K562 (cell line): Measurements from ENCODE around the gene CEND1. TPM values are rescaled to one million over a fixed set of nuclear protein-coding genes. Genes with fewer than 3 reads are reported as not detected.

Source experiments
- CBX8 ChIP-seq: fragments of 200-600 bp; sonication (generic); IDR thresholded peaks from 2 replicates; pipeline ENCODE4 v1.6.1; 2012; ENCODE audit warnings: borderline replicate concordance, mixed run types, low read depth, mild to moderate bottlenecking, moderate library complexity, mixed read lengths, low read length, control low read depth, inconsistent platforms; ENCODE audit not compliant: poor library complexity, severe bottlenecking; ENCODE audit errors: extremely low read depth
- FOXP1 ChIP-seq: sonication (generic); formaldehyde crosslinking; IDR thresholded peaks from 2 replicates; pipeline ENCODE4 v1.8.0; 2022; ENCODE audit warnings: mild to moderate bottlenecking, missing genetic modification reagents
- GTF2F1 ChIP-seq: IDR thresholded peaks from 2 replicates; pipeline ENCODE4 v1.6.1; 2011; ENCODE audit warnings: low read depth, low read length, improper control_type of control experiment
- JUNB ChIP-seq: fragments of 450-650 bp; formaldehyde crosslinking; conservative IDR thresholded peaks from 2 replicates; pipeline ENCODE4 v1.4.0; 2020; ENCODE audit warnings: mild to moderate bottlenecking
- KDM5B ChIP-seq: fragments of 200-600 bp; sonication (generic); IDR thresholded peaks from 2 replicates; pipeline ENCODE4 v1.6.1; 2012; ENCODE audit warnings: low read depth, mild to moderate bottlenecking, moderate library complexity, low read length, control low read depth, inconsistent platforms; ENCODE audit not compliant: insufficient replicate concordance
- MBD1 ChIP-seq: fragments of 250-450 bp; sonication (Bioruptor Pico); IDR thresholded peaks from 2 replicates; pipeline ENCODE4 v1.8.0; 2022; ENCODE audit warnings: inconsistent platforms
- NFE2 ChIP-seq: IDR thresholded peaks from 2 replicates; pipeline ENCODE4 v1.6.1; 2014; ENCODE audit warnings: antibody characterized with exemption, low read depth
- SPI1 ChIP-seq: IDR thresholded peaks from 2 replicates; pipeline ENCODE4 v1.6.1; 2011; ENCODE audit warnings: low read depth, low read length, control low read depth, borderline replicate concordance
- SRSF3 ChIP-seq: fragments of 200-400 bp; formaldehyde crosslinking; IDR thresholded peaks from 2 replicates; pipeline ENCODE4 v1.6.1; 2016; ENCODE audit warnings: mild to moderate bottlenecking, low read length, moderate library complexity; ENCODE audit not compliant: insufficient read depth
- STAT6 ChIP-seq: sonication (generic); formaldehyde crosslinking; IDR thresholded peaks from 2 replicates; pipeline ENCODE4 v1.8.1; 2023; ENCODE audit warnings: mild to moderate bottlenecking, missing genetic modification reagents
- ZBTB1 ChIP-seq: sonication (generic); formaldehyde crosslinking; IDR thresholded peaks from 2 replicates; pipeline ENCODE4 v1.8.1; 2023; ENCODE audit warnings: missing genetic modification reagents, low read depth, mild to moderate bottlenecking, borderline replicate concordance
- ZC3H11A ChIP-seq: IDR thresholded peaks from 2 replicates; pipeline ENCODE4 v1.6.1; 2012; ENCODE audit warnings: low read depth, low read length, improper control_type of control experiment
- ZNF253 ChIP-seq: fragments of 250-450 bp; sonication (Bioruptor Pico); conservative IDR thresholded peaks from 2 replicates; pipeline ENCODE4 v1.6.1; 2021; ENCODE audit warnings: mild to moderate bottlenecking
- ZNF57 ChIP-seq: fragments of 450-650 bp; formaldehyde crosslinking; IDR thresholded peaks from 2 replicates; pipeline ENCODE4 v1.4.0; 2020; ENCODE audit warnings: mild to moderate bottlenecking, moderate library complexity
- ZNF780A ChIP-seq: fragments of 250-450 bp; sonication (Bioruptor Pico); IDR thresholded peaks from 2 replicates; pipeline ENCODE4 v1.5.0; 2021; ENCODE audit warnings: mild to moderate bottlenecking
- polyA plus RNA-seq, 8 experiments: library from polyadenylated mRNA; depleted of rRNA in 4 of 8; stranded (reverse) in 5 of 8; unstranded in 3 of 8; fragments of >200 nt; fragmentation: Nextera tagmentation in 2 of 8; fragmentation: Illumina TruSeq in 1 of 8; extraction: Ambion mirVana in 2 of 8; extraction: Trizol in 1 of 8; gene quantifications; 2 replicates each; pipeline versions ENCODE4 v1.2.1 to v1.2.3, GENCODE V29; 2011 to 2014; ENCODE audit warnings: inconsistent platforms in 1 of 8, missing spikeins in 1 of 8
- total RNA-seq, 7 experiments: library from RNA; depleted of rRNA in 6 of 7; stranded (reverse); fragments of >200 nt in 6 of 7; fragmentation: Illumina TruSeq in 2 of 7; extraction: Trizol in 2 of 7; gene quantifications; 2 replicates each; pipeline versions ENCODE4 v1.2.1 to v1.2.3, GENCODE V29; 2011 to 2021; ENCODE audit warnings: low replicate concordance in 1 of 7

CEND1 gene
- total and polyA plus RNA-seq, 9 of the 15 experiments (the other 6 are each of a cell fraction or from before 2014, with no cell fraction given): 0.13 to 0.18 (median 0.16) TPM; not detected in 6

- no peak for TF ChIP-seq CBX8
- TF ChIP-seq STAT6 (CRISPR knock-in tag): no peak
- no peak for TF ChIP-seq GTF2F1
- TF ChIP-seq ZNF57 (CRISPR knock-in tag): no peak
- TF ChIP-seq SRSF3: no peak
- no peak for TF ChIP-seq NFE2
- TF ChIP-seq ZNF780A (CRISPR knock-in tag): no peak
- TF ChIP-seq MBD1: no peak
- 0 out of 2 replicates have a peak, but pooled peaks have one; percentile 11 for TF ChIP-seq FOXP1 (CRISPR knock-in tag)
- TF ChIP-seq ZNF253 (CRISPR knock-in tag): no peak
- peak; percentile 28 for TF ChIP-seq KDM5B
- TF ChIP-seq ZBTB1 (CRISPR knock-in tag): no peak; the same call in 1 of the 2 replicates
- no peak for TF ChIP-seq JUNB
- TF ChIP-seq SPI1: no peak
- no peak for TF ChIP-seq ZC3H11A
Observed at GRCh38 chr11:776561-777287, 13.2 kb downstream of the CEND1 start (continued).
